GM12873 (cell line): ENCODE results near the gene THAP9.

Experiments used
- TF ChIP-seq, protein P1 (sequence below): IDR thresholded peaks from 2 replicates; pipeline ENCODE4 v1.5.1; 2012; ENCODE audit warnings: low read depth, mild to moderate bottlenecking, moderate library complexity, low read length, control low read depth; ENCODE audit not compliant: insufficient read depth; ENCODE audit errors: missing control alignments

THAP9 gene, protein sequence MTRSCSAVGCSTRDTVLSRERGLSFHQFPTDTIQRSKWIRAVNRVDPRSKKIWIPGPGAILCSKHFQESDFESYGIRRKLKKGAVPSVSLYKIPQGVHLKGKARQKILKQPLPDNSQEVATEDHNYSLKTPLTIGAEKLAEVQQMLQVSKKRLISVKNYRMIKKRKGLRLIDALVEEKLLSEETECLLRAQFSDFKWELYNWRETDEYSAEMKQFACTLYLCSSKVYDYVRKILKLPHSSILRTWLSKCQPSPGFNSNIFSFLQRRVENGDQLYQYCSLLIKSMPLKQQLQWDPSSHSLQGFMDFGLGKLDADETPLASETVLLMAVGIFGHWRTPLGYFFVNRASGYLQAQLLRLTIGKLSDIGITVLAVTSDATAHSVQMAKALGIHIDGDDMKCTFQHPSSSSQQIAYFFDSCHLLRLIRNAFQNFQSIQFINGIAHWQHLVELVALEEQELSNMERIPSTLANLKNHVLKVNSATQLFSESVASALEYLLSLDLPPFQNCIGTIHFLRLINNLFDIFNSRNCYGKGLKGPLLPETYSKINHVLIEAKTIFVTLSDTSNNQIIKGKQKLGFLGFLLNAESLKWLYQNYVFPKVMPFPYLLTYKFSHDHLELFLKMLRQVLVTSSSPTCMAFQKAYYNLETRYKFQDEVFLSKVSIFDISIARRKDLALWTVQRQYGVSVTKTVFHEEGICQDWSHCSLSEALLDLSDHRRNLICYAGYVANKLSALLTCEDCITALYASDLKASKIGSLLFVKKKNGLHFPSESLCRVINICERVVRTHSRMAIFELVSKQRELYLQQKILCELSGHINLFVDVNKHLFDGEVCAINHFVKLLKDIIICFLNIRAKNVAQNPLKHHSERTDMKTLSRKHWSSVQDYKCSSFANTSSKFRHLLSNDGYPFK

DNA sequence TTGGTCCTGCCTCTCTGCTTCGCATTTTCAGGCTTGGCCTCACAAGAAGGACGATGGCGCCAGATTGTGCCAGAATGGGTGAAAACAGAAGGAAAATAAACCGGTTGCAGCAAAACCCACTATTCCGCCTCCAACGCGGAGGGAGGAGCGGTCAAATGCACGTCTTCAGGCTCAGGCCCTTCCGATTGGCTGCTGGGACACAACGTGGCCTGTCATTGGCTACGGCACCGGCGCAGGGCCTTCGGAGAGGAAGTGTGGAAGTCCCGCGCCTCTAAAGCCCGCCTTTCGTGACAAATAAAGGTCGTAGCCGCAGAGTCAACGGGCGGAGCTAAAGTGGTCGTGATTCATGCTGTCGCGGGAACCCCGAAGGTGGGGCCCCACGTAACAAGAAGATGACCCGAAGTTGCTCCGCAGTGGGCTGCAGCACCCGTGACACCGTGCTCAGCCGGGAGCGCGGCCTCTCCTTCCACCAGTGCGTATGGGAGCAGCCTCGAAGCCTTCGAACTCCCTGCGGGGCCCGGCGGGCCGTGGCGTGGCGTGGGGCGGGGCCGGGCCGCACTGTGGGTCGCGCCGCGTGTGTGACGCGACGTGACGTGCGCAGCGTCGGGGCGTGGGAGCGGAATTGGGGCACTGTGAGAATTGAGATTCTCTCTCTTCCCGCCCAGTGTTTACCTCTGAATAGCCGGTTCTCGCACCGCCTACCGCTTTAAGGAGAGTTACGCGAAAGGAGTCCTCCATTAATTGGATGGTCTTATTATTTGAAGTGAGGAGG lies at the start of gene THAP9:
Gene THAP9, plus strand, starts transcription at position 325 of the 772 bp plus-strand sequence. Its CDS starts 68 bp downstream, at position 393.
- TF ChIP-seq, protein P1, sequence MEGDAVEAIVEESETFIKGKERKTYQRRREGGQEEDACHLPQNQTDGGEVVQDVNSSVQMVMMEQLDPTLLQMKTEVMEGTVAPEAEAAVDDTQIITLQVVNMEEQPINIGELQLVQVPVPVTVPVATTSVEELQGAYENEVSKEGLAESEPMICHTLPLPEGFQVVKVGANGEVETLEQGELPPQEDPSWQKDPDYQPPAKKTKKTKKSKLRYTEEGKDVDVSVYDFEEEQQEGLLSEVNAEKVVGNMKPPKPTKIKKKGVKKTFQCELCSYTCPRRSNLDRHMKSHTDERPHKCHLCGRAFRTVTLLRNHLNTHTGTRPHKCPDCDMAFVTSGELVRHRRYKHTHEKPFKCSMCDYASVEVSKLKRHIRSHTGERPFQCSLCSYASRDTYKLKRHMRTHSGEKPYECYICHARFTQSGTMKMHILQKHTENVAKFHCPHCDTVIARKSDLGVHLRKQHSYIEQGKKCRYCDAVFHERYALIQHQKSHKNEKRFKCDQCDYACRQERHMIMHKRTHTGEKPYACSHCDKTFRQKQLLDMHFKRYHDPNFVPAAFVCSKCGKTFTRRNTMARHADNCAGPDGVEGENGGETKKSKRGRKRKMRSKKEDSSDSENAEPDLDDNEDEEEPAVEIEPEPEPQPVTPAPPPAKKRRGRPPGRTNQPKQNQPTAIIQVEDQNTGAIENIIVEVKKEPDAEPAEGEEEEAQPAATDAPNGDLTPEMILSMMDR, result no peak

DNA sequence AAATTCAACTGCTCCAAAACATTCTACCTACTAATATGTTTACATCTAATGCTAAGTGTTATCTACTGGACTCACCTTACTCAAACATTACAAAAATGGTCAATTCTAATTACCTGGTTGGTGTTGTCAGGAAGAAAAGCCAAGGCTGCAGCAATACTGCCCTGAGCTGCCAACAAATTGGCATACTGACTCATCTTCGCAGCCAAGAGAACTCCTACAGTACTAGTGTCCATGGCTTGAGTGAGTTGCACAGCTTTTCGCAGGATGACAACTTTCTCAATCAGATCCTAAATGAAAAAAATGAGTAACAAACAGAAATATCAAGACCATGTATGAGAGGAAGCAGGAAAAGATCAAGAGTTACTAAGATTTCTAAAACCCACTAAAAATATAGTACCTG lies 49.2 kb upstream of the THAP9 start:
- TF ChIP-seq, protein P1, result no peak

DNA sequence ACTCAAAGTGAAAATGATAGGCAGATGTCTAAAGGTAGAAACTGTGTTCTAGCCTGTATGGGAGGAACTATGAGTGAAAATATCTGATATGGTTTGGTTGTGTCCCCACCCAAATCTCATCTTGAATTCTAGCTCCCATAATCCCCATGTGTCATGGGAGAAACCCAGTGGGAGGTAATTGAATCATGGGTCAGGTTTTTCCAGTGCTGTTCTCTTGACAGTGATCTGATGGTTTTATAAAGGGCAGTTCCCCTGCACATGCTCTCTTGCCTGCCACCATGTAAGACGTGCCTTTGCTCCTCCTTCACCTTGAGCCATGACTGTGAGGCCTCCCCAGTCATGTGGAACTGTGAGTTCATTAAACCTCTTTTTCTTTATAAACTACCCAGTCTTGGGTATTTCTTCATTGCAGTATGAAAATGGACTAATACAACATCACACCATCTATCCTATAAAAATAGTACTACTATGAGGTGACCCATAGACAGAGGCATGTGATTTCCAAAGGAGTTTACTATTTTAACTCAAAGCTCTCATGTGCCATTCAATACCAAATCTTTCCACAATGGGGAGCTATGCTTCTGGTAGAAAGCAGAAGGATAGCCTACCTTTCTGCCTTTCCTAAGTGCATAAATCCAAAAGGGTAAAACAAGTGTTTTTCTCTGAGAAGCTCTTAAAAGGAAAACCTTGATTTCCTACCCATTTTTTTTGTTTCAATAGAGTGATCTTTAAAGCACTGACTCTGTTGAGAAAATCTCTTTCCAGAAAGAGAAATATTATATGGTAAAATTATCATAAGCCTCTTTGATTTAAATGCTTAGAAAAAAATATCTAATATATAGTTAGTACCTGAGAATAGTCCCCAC lies 48.4 kb upstream of the THAP9 start:
- TF ChIP-seq, protein P1, result peak; percentile 52

DNA sequence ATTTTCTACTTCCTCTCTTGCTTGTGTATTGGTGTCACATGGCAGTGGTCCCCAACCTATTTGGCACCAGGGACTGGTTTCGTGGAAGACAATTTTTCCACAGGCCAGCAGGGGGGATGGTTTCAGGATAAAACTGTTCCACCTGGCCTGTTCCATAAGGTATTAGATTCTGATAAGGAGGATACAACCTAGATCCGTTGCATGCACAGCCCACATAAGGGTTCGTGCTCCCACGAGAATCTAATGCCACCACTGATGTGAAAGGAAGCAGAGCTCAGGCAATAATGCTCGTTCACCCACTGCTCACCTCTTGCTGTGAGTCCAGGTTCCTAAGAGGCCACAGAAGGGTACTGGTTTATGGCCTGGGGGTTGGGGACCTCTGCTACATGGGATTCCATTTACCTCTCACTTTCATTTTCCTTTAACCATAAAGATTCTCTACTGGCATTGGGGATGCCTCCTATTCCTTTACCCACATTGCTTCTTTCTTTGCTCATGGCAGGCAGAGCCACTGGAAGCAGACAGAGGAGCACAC lies 47.7 kb upstream of the THAP9 start:
- TF ChIP-seq, protein P1, result no peak

DNA sequence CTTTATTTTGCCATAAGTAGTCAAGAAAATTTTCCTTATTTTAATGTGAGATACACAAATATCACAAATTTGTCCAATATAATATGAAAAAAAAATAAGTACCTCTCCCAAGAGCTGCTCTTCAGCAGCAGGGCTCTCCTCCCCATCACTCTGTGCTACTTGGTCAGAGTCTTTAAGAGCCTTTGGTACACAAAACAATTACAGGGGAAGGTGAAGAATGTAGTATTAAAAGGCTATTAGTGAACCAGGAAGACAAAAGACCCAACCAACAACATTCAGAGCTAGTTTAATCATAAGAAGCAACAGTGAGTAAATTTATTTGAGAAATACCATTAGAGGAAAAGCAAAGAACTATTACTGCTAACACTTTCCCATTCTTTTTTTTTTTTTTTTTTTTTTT lies 39.0 kb upstream of the THAP9 start:
- TF ChIP-seq, protein P1, result no peak

DNA sequence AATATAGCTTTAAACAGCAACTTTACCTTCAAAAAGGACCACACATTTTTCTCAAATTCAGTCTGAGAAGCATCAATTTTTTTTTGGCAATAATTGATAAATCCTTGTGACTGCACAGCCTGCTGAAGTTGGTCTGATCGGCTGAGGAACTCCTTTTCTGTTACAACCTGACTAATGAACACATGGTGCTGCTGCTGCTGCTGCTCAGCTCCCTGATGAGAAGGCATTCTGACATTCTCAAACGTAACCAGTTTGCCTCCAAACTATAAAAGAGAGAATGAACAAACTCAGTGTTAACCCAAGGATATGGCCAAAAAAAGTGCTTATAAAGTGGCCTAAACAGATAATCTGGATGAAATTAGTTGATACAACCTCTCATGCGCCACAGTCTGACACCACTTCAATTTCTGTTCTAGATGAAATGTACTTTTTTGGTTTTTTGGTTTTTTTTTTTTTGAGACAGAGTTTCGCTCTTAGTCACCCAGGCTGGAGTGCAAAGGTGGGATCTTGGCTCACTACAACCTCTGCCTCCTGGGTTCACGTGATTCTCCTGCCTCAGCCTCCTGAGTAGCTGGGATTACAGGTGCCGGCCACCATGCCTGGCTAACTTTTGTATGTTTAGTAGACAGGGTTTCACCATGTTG lies 36.1 kb upstream of the THAP9 start:
- TF ChIP-seq, protein P1, result no peak
